HUDEP-2 (cell line): ENCODE data around the gene IL17C.
"Not testable (repeated sequence)": the region's sequence is repeated elsewhere in the genome, so short reads cannot be mapped to it uniquely, and the experiment has no call there.

Experiments used
- DNase-seq, 76 experiments: peaks; one replicate each; lab custom pipeline; 2025; ENCODE audit not compliant: unreplicated experiment in 76 of 76; lab: John Stamatoyannopoulos, UW

Gene IL17C

DNA sequence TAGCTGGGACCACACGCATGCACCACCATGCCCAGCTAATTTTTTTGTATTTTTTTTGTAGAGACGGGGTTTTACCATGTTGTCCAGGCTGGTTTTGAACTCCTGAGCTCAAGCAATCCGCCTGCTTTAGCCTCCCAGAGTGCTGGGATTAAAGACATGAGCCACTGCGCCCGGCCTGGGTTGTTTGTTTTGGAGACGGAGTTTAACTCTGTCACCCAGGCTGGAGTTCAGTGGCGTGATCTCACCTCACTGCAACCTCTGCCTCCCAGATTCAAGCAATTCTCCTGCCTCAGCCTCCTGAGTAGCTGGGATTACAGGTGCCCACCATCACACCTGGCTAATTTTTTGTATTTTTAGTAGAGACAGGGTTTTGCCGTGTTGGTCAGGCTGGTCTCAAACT is 28.9 kb upstream of the IL17C start:
- not testable (repeated sequence) for DNase-seq

DNA sequence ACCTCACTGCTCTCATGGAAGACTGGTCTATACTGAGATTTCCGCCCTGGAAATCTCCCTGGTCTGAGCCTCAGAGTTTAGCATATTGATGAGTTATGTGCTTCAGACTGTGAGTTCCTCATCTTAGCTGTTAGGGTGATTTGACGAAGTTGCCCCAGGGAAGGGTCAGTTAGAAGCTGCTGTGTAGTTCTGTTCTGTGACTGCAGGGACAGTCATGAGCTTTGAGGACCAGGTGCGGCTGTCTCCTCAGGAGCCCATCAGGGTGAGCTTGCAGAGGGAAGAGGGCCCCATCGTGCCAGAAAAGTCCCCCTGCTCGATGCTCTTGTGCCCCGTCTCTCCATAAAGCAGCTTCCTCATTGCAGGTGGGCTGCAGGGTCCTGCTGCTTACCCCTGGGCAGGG is 28.3 kb upstream of the IL17C start:
- DNase-seq = no peak

DNA sequence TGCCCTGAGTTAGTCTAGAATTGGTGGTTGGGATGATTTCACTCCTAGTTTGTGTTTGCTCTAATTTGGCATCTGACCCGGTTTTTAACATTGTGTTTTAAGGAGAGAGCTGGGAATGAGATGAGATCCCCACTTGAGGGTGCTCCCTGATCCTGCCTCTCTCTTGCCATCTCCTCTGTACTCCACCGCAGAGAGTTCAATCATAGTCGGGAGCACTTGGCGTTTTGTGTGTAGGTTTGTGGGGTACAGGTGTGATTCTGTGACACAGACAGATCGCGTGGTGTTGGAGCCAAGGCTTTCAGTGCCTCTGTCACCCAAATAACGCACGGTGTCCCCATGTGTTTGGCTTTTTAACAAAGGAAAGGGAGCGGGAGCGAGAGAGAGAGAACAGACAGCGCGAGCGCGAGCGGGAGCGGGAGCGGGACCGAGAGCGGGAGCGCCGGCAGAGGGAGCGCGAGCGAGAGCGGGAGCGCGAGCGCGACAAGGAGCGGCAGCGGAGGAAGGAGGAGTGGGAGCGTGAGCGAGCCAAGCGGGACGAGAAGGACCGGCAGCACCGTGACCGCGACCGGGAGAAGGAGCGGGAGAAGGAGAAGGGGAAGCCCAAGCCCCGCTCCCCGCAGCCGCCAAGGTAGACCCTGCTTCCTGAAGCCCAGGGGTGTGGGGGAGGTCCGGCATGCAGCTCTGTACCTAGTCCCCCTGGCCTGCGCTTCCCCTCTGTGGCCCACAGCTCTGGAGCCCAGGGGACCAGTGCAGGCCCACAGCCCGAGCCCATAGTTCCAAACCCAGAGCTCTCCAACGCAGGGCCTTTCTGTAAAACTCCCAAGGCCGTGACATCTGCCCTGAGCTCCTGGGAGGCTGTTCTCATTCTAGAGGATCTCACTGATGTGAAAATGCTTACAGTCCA is 27.2 kb upstream of the IL17C start:
- DNase-seq = no peak

DNA sequence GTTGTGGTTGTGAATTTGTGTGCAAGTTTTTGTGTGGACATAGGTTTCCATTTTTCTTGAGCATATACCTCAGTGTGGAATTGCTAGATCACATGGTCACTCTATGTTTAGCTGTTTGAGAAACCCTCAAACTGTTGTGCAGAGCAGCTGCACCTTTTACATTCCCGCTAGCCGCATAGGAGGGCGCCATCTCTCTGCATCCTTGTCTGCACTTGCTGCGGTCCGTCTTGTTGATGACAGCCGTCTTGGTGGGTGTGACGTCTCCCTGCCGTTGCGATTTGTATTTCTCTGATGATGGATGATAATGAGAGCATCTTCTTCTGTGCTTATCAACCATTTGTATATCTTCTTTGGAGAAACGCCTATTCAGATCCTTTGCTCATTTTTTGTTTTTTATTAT is 25.1 kb upstream of the IL17C start:
- no peak for DNase-seq

DNA sequence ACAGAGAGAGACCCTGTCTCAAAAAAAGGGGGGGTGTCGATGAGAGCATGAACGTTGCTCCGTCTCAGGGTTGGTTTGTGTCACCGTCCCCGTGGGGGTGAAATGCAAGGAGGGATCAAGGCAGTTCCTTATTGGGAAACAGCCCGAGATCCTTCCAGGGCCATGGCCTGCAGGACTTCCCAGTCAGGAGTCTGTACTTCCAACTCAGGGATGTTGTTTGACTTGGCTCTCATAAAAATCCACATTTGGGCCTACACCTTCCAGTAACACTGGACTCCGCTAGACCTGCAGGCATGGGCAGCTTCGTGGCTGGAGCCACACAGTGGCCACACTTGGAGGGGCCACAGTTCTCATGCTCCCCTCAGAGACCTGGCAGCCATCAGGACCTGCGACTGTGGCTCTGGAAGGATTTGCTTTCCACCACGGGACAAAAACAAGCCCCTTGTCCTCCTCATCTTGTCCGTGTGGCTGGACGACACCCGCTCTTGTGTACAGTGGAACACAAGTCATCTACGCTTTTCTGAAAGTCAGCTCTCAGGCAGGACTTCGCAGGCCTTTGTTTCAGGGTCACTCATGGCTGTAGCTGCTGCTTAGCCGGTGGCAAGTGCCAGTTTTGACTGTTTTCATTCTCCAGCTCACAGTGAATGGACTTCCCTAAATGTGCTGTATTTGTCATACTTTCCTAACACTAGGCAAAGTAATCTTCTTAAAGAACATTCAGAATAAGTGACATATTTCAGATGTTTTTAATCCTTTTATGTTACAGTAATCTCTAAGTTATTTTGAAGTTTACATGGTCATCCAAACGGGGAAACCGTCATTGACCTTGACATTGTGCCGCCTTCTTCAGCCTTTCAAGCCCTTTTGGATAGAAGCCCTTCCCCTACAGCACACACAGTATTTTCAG is 24.2 kb upstream of the IL17C start:
- DNase-seq = no peak

DNA sequence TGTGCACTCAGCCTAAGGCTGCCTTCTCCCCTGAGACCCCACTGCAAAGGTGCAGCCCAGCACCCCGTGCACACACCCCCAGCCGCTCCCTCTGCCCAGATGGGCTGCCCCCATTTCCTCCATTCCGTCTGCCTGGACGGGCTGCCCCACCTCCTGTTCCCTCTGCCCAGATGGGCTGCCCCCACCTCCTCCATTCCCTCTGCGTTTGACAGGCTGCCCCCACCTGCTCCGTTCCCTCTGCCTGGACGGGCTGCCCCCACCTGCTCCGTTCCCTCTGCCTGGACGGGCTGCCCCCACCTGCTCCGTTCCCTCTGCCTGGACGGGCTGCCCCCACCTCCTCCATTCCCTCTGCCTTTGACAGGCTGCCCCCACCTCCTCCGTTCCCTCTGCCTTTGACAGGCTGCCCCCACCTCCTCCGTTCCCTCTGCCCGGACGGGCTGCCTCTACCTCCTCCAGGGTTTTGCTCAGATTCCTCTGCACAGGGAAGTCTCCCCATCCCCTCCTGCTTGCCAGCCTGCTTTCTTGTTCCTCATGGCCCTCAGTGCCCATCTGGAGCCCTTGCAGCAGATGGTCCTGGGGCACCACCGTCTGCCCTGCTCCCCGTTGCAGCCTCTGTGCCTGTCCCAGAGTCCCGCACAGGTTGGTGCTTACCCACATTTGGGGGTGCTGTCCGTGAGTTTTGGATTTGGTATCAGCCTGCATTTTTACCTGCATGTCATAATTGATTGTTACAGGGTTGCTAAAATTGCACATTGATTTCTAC is 23.4 kb upstream of the IL17C start:
- no peak for DNase-seq

DNA sequence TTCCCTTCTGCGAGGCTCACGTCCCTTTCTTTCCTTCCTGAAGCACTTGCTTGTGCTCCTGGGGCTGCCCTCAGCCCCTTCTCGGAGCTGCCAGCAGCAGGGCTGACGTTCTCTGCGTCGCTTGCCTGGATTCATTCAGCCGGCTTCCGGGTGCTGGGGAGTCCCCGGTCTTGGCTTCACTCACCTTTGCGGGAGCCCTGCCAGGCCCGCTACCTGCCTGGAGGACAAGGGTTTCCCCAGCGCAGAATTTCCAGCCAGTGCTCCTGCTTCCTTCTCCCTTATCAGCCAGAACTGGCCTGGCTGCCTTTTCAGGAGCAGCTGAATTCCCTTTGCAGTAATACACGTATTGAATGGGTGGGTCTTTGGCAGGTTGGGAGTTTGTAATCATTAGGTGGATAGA is 22.1 kb upstream of the IL17C start:
- DNase-seq = no peak

DNA sequence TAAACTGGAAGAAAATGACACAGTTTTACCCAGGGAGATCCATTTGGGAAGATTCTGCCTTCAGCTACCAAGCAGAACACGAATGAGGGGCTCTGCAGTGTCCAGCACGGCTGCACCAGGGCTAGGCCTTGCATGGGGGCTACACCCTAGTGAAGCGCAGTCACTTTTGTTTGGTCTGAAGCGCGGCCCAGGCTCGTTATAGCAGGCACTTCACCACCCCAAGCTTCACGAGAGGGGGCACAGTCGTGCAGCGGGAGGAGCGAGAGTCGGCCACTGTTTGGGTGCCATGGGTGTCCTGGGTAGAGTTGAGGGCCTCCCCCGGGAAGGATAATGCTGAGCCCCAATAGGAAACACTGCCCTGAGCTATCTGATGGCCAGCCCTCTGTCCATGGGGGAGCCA is 21.6 kb upstream of the IL17C start:
- no peak for DNase-seq

DNA sequence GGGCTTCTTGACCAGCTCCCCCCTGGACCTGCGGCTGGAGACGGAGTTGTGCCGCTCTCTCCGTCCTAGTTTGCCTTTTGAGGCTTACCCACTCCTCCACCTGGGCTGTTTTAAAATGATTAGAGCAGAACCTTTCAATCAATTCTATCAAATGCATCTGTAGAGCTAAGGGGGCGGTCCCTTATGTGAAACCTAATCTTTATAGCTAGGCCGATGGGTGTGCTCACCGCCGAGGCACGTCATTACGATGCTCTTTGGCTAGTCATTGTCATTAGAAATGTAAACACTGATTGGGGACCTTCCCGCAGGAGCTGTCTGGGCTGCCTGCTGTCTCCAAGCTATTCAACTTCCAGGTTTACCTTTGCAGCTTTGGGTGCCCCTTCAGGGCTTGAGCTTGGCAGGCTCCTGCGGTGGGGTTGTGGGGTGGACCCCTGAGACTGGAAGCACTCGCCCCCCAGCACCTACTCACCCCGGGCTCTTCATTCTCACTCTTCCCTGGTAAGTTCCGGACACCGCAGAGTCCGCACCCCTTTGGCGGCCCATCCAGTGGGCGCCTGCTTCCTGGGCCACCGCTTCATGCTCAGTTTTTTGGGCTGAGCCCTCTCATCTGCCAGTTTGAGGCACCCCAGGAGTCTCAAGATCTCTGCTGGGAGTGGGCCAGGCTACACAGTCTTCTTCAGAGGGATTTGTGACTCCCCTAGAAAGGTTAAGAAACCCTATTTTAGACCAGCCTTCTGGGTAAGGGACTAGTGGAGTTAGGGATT is 20.9 kb upstream of the IL17C start:
- no peak for DNase-seq

DNA sequence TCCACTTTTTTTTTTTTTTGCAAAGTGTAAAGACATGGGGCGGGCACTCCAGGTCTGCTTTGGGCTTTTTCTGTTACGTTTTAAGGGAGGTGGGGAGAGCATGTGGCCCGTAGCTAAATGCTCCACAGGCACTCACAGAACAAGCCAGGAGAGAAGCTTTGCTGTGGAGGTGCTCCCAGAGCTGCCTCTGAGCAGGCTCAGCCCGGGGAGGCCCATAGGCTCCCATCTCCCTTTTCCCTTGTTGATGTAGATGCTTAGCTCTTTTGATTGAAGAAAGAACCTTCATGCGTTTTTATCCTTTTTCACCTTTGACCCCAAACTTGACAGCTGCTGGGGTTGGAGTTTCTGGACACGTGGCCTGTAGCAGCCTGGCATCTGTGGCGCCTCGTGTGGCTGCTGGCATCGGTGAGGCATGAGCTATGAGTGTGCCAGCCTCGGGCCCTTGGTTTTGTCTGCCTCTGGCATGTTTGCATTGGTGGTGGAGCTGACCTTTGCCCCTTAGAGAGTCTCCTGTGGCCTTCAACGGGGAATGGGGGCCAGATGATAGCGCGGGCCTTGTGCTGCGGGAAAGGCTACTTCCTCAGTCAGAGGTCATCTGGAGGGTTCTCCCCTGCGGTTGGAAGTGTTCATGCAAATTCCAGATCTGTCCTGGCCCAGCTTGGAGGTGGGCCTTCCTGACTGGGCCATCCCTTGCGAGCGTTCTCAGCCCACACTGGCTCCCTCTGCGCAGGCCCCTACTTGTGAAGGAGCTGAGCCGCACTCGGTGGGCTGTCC is 20.0 kb upstream of the IL17C start:
- DNase-seq = no peak

DNA sequence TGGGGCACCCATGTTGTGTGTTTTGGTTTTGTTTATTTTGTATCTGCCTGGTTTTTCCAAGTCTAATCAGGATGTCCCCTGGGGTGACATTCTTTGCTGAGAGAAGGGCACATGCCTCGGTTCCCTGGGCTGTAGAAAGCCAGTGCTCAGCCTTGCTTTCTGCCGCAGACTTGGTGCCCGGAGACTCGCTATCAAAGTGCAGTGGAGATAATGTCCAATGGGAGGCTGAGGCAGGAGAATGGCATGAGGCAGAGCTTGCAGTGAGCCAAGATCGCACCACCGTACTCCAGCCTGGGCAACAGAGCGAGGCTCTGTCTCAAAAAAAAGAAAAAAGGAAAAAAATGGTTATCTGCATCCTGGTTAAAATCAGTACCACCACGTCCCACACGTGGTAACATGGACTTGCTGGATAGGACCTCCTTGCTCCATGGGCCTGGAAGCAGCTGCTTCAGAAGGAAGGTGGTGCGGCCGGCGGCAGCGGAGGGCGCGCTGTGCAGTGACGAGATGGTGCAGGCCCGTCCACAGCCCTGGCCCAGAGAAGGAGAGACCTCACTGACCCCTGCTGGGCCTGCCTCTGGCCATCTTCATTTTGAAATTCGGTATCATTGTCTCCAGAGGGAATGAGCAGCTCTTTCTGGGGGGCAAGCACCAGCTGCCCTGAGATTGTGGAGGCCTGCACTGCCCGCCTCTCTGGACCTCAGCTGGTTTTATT is 19.3 kb upstream of the IL17C start:
- no peak for DNase-seq

DNA sequence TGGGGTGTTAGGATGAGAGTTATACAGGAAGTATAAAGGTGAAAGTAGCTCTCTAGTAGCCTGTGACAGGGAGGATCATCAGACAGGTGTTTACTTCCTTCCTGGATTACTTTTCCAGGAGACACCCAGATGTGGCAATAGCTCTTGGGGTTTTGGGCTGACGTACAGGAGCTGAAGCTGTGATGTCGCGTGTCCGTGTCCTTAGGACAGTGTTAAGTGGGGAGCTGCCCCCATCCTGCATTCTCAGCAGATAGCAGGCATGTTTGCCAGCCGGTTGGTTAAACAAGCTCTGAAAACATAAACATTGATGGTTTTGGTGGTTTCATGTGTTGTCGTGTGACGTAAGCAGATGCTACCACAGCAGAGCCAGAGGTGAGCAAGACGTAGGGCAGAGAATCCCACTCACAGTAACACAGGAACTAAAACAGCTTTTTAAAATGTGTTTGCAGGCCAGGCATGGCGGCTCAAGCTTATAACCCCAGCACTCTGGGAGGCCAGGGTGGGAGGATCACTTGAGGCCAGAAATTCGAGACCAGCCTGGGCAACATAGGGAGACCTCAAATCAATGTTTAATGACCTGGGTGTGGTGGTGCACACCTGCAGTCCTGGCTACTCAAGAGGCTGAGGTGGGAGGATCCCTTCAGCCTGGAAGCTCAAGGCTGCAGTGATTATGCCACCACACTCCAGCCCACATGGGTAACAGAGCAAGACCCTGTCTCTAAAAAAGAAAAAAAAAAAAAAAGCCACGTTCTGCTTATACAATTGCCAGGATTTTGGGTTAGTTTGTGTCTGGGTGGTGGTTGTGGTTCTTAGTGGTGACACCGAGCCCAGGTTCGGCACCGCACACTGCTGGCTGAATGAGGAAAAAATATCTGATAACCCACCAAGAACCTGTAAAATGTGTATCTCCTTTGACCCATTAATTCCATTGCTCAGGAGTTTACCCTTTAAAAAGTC is 18.2 kb upstream of the IL17C start:
- no peak for DNase-seq

DNA sequence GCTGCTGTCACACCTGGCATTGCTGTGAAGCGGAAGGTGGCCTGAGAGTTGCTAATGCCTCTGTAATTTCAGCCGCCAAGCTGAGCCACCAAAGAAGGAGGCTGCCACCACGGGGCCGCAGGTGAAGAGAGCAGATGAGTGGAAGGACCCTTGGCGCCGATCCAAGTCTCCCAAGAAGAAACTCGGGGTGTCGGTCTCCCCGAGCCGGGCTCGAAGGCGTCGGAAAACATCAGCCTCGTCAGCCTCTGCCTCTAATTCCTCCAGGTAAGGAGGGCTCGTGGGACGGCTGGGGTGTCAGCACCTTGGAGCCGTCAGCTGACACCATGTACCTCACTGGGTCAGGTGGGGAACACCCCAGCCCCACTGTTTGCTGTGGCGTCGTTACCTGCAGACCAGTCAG is 16.2 kb upstream of the IL17C start:
- DNase-seq = no peak

DNA sequence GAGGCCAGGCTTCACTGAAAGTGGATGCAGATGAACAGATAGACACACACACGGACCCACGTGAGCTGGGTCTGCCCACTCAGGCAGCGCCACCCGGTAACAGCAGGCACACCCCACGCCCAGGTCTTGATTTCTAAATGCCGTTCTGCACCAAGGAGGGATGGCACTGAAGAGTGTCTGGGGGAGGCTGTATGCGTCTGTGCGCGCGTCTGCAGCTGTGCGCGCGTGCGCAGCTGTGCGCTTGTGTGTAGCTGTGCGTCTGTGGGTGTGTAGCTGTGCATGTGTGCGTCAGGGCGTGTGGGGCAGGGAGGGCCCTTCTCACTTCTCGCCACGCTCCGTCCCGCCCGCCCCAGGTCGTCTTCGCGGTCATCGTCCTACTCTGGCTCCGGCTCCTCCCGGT is 15.5 kb upstream of the IL17C start:
- DNase-seq = no peak

DNA sequence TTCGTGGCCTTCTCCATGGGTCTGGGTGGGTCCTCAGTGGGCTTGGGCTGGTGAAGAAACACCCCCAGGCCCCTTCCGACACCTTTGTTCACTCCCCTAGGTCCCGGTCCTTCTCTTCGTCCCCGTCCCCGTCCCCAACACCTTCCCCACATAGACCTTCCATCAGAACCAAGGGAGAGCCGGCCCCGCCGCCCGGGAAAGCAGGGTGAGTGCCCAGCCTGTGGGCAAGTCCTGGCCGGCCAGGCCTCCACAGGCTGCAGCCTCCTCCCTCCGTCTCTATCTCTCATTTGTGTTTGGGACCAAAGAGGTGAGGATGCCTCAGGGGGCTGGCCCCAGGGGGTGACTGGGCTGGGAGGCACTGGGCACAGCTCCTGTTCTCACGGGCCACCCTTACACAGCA is 14.5 kb upstream of the IL17C start:
- no peak for DNase-seq

DNA sequence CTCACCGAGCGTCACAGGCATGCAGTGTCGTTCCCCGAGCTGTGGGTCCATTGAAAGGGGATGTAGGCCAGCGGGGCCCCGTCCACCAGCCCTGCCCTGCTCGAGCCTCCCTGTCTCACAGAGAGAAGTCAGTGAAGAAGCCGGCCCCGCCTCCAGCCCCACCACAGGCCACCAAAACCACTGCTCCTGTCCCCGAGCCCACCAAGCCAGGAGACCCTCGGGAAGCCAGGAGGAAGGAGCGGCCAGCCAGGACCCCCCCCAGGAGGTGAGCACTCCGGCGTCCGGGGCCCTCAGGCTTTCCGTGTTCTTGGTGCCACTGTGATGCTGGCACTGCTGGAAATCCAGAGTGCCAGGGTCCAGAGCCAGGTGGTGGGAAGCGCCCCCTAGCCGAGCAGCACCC is 13.9 kb upstream of the IL17C start:
- DNase-seq = no peak

DNA sequence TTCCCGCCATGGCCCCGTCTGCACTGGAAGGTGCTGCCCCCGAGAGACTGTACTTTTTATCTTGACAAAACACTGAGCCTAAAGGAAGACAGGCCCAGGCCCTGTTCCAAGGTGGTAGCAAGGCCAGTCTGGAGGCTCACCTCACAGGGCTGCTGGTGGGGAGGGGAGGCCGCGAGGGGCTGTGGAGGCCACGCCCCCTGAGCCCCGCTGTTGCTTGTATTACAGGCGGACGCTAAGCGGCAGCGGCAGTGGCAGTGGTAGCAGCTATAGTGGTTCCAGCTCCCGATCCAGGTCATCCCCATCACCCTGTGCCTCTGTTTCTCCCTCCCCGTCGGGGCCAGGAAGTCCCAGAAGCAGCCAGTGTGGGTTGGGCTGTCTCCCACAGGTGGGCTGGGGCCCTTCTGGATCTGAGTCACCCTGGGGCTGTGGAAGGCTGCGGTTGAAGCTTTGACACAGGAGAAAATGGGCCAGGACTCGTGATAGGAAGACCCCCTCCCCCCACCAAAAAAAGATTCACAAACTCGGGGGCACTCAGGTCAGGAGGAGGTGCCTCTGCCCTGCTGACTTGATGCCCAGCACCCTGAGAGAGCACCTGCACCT is 13.3 kb upstream of the IL17C start:
- DNase-seq = no peak
